ENCODE data around the gene APOL6. TPM values are rescaled to one million over a fixed set of nuclear protein-coding genes. Genes with fewer than 3 reads are reported as not detected.
"Not testable (repeated sequence)": the region's sequence is repeated elsewhere in the genome, so short reads cannot be mapped to it uniquely, and the experiment has no call there.

Gene APOL6
- total and polyA plus RNA-seq, 2 experiments from 2014 or later = 8.0 to 20.8 TPM

DNA sequence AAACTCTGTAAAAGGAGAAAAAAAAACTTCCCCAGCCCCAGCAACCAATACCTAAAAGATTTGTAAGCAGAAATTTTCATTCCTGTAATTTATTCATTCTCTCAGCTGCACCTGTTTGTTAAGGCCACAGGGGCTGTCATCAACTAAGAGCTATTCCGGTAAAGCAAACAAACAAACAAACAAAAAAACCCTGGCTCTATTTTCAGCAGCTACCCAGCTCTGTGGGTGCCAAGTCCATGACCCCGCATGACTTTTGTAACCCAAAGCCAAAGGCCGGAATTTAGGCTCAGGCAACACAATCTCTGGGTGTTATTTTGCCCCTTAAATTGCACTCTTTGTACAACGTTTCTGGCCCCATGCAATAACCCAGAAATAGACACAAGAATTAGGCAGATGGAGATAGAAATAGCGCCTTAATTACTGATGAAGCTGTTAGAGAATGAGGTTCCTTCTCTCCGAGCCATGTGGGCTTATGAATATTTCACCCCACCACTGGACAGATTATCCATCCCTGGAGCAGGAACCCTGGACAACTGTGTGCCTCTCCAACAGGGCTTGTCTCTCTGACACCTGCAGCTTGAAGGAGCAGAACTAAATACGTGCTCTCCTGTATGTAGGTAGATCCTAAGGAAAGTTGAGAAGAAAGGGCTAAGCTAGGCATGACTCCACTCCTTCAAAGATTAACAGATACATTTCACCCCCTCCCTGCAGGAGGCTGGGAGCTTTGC, 29.4 kb downstream of the APOL6 start:
- no peak overlapping the region for H3K9ac ChIP-seq
- in situ Hi-C loops (cut with MboI) = no loop called here
- TF ChIP-seq EZH2 (IDR thresholded peaks at IDR 0.05; ENCODE audit: insufficient read depth, poor library complexity, severe bottlenecking) (no peak), EZH2phosphoT487 (IDR thresholded peaks at IDR 0.05; ENCODE audit: insufficient read depth, low read depth) (no peak)

DNA sequence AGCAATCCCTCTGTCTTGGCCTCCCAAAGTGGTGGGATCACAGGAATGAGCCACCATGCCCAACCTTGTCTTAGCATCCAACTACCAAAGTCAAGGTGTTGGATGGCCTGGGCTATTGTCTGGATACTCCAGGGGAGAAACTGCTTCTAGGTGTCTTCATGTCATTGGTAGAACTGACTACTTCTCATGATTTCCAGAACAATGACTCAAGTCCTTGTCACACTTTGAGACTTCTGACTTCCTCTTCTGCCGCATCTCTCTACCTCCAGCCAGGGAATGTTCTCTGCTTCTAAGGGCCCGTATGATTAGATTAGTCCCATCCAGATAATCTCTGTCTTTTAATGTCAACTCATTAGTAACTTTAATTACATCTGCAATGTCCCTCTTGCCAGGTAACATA, 30.6 kb downstream of the APOL6 start:
- no peaks in the 10 kb centered on the region for H3K9me3 ChIP-seq (ENCODE audit: low read depth)
- no peak overlapping the region for H2AFZ ChIP-seq
- no peak overlapping the region for H3K9ac ChIP-seq
- H3K27ac ChIP-seq = no peak overlapping the region
- no peaks in the 10 kb centered on the region for H3F3A ChIP-seq (ENCODE audit: insufficient read depth)
- H3K9me2 ChIP-seq (ENCODE audit: insufficient read depth) = no peaks in the 10 kb centered on the region
- in situ Hi-C loops (cut with MboI) = no loop called here
- no peaks in the 10 kb centered on the region for H4K20me1 ChIP-seq (ENCODE audit: insufficient read depth)
- H3K4me2 ChIP-seq (ENCODE audit: unreplicated experiment) = no peak overlapping the region
- no peaks in the 10 kb centered on the region for H3K79me2 ChIP-seq (ENCODE audit: insufficient read depth)
- no peaks in the 10 kb centered on the region for H3K4me1 ChIP-seq (ENCODE audit: insufficient read depth)
- WGBS, 2 experiments (ENCODE audit: low coverage in 1 of 2, low lambda C conversion rate in 2 of 2, missing lambda C conversion rate in 2 of 2) = 85 to 89% methylated on average over 2 of the region's 2 CpGs
- H3K36me3 ChIP-seq (ENCODE audit: low read depth) = no peaks in the 10 kb centered on the region
- TF ChIP-seq EZH2phosphoT487 (IDR thresholded peaks at IDR 0.05; ENCODE audit: insufficient read depth, low read depth) = no peak
- no peak for TF ChIP-seq EZH2 (IDR thresholded peaks at IDR 0.05; ENCODE audit: insufficient read depth, poor library complexity, severe bottlenecking)
- H3K27me3 ChIP-seq (replicated peaks; ENCODE audit: insufficient read depth) = no peaks in the 10 kb centered on the region
- DNase-seq = no peak
- no peak overlapping the region for H3K4me3 ChIP-seq

More for the DNA sequence above, 29.4 kb downstream of the APOL6 start:
- no peak overlapping the region for H3K27ac ChIP-seq
- H3K79me2 ChIP-seq (ENCODE audit: insufficient read depth) = no peaks in the 10 kb centered on the region
- no peak overlapping the region for H3K4me3 ChIP-seq
- H3K36me3 ChIP-seq (ENCODE audit: low read depth) = no peaks in the 10 kb centered on the region
- no peak overlapping the region for H2AFZ ChIP-seq
- no peak for DNase-seq
- H3K27me3 ChIP-seq (replicated peaks; ENCODE audit: insufficient read depth) = no peaks in the 10 kb centered on the region
- H4K20me1 ChIP-seq (ENCODE audit: insufficient read depth) = no peaks in the 10 kb centered on the region
- no peaks in the 10 kb centered on the region for H3K4me1 ChIP-seq (ENCODE audit: insufficient read depth)
- H3K9me3 ChIP-seq (ENCODE audit: low read depth) = no peaks in the 10 kb centered on the region
- 59 to 62% methylated on average over 7 of the region's 7 CpGs for WGBS, 2 experiments (ENCODE audit: low coverage in 1 of 2, low lambda C conversion rate in 2 of 2, missing lambda C conversion rate in 2 of 2)
- H3K4me2 ChIP-seq (ENCODE audit: unreplicated experiment) = no peak overlapping the region
- H3F3A ChIP-seq (ENCODE audit: insufficient read depth) = no peaks in the 10 kb centered on the region
- no peaks in the 10 kb centered on the region for H3K9me2 ChIP-seq (ENCODE audit: insufficient read depth)

DNA sequence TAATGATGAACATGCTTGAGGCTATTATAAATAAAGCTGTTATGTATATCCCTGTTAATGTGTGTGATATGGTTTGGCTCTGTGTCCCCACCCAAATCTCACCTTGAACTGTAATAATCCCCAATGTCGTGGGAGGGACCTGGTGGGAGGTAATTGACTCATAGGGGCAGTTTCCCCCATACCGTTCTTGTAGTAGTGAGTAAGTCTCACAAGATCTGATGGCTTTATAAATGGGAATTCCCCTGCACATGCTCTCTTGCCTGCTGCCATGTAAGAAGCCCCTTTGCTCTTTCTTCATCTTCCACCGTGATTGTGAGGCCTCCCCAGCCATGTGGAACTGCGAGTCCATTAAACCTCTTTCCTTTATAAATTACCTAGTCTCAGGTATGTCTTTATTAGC, 31.2 kb downstream of the APOL6 start:
- 74 to 76% methylated on average over 4 of the region's 4 CpGs for WGBS, 2 experiments (ENCODE audit: low coverage in 1 of 2, low lambda C conversion rate in 2 of 2, missing lambda C conversion rate in 2 of 2)

DNA sequence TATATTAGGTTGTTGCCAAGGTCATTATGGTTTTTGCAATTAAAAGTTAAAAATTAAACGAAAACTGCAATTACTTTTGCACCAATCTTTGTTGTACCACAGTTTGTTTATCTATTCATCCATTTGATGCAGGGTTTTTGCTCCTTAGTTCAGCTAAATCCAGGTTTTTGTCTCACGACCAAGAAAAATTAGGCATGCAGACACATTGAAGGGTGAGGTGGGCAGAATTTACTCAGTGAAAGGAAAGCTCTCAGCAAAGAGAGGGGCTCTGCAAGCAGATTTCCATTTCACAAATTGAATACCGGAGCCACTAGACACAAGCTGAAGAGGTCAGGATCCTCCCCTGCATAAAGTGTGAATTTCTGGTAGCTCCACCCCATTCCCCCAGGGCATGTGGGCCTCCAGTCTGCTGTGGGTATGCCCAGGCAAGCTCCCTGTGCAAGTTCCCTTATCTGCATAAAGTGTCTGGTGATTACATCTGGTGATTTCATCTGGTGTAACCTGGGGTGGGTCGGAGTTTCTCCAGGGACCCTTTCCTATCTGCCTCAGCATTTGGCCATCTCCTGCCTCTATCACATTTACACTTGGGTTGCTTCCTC, 33.3 kb downstream of the APOL6 start:
- Histone ChIP-seq H2AFZ (no peak overlapping the region), H4K20me1 (ENCODE audit: insufficient read depth) (no peaks in the 10 kb centered on the region), H3F3A (ENCODE audit: insufficient read depth) (no peaks in the 10 kb centered on the region), H3K27ac (no peak overlapping the region), H3K27me3 (replicated peaks; ENCODE audit: insufficient read depth) (no peaks in the 10 kb centered on the region), H3K4me1 (ENCODE audit: insufficient read depth) (no peaks in the 10 kb centered on the region), H3K36me3 (ENCODE audit: low read depth) (no peaks in the 10 kb centered on the region), H3K9me3 (ENCODE audit: low read depth) (no peaks in the 10 kb centered on the region), H3K79me2 (ENCODE audit: insufficient read depth) (no peaks in the 10 kb centered on the region), H3K4me3 (no peak overlapping the region), H3K9ac (no peak overlapping the region), H3K9me2 (ENCODE audit: insufficient read depth) (no peaks in the 10 kb centered on the region), H3K4me2 (ENCODE audit: unreplicated experiment) (no peak overlapping the region)
- no peak for DNase-seq
- in situ Hi-C loops (cut with MboI) = no loop called here
- TF ChIP-seq EZH2phosphoT487 (IDR thresholded peaks at IDR 0.05; ENCODE audit: insufficient read depth, low read depth) = no peak
- no peak for TF ChIP-seq EZH2 (IDR thresholded peaks at IDR 0.05; ENCODE audit: insufficient read depth, poor library complexity, severe bottlenecking)
- 87 to 91% methylated on average over 4 of the region's 4 CpGs for WGBS, 2 experiments (ENCODE audit: low coverage in 1 of 2, low lambda C conversion rate in 2 of 2, missing lambda C conversion rate in 2 of 2)

More for the DNA sequence above, 31.2 kb downstream of the APOL6 start:
- H3K4me3 ChIP-seq; H3K27me3 ChIP-seq (replicated peaks; ENCODE audit: insufficient read depth); H3K27ac ChIP-seq; H3K4me2 ChIP-seq (ENCODE audit: unreplicated experiment); H3K9ac ChIP-seq; H4K20me1 ChIP-seq (ENCODE audit: insufficient read depth); H3K9me2 ChIP-seq (ENCODE audit: insufficient read depth); H3K36me3 ChIP-seq (ENCODE audit: low read depth); H3K79me2 ChIP-seq (ENCODE audit: insufficient read depth); DNase-seq; H3K4me1 ChIP-seq (ENCODE audit: insufficient read depth); H3K9me3 ChIP-seq (ENCODE audit: low read depth); in situ Hi-C loops (cut with MboI); H3F3A ChIP-seq (ENCODE audit: insufficient read depth); H2AFZ ChIP-seq: not testable (repeated sequence)
